NCI-H2227 (cell line): ENCODE data around the gene UGT1A8.
"Not testable (repeated sequence)": the region's sequence is repeated elsewhere in the genome, so short reads cannot be mapped to it uniquely, and the experiment has no call there.

Source experiments
- DNase-seq: peaks from one replicate; lab custom pipeline; 2025; ENCODE audit not compliant: unreplicated experiment; lab: John Stamatoyannopoulos, UW

UGT1A8 gene

DNA sequence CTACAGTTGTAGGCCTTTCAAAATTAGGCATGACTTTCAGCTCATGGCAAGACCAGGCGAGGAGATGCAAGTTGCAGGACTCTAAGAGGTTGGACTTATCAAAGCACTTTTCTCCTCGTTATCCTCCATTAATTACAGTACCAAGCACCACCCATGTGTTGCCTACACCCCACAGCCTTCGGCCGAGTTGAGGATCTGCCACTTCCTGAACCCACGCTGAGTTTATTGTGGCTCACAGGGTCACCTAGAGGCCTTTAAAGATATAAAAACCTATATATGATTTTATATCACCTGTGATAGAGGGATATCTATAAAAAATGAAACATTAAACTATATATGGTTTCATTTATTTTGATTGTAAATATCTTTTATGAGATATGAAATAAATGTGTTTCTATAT, 21.4 kb downstream of the UGT1A8 start:
- no peak for DNase-seq

DNA sequence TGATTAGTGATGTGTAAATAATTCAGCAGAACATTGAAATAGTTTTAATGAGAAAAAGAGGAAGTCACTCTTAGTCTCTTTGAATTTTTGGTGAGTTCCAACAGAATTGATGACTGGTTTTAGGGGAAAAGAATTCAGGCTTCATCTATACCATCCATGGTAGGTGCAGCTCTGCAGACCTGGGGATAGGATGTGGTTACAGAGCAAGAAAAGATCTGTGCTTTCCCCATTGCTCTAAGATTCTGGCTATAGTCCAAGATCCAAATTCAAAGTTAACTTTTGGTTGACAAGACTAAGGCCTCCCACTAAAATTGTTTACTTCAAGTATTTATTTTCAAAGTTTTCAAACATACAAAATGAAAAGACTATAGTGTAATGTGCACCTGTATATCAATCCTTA, 22.4 kb downstream of the UGT1A8 start:
- DNase-seq: no peak

- DNase-seq: no peak
Observed at GRCh38 chr2:233643128-233643527, 25.7 kb downstream of the UGT1A8 start.

- DNase-seq: not testable (repeated sequence)
Observed at GRCh38 chr2:233646033-233646432, 28.6 kb downstream of the UGT1A8 start.

DNA sequence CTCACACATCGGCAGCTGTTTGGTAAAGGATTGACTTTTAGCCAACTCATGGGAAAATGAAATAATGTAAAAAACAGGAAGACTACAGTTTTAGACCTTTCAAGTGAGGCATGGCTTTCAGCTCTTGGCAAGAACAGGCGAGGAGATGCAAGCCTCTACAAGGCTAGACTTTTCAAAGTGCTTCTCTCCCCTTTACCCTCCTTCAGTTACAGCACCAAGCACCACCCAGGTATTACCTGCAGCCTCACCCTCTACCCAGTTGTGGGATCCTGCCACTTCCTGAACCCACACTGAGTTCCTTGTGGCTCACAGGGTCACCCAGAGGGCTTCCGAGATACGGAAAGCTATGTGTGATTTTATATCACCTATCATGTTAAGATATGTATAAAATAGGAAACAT, 33.5 kb downstream of the UGT1A8 start:
- no peak for DNase-seq

DNA sequence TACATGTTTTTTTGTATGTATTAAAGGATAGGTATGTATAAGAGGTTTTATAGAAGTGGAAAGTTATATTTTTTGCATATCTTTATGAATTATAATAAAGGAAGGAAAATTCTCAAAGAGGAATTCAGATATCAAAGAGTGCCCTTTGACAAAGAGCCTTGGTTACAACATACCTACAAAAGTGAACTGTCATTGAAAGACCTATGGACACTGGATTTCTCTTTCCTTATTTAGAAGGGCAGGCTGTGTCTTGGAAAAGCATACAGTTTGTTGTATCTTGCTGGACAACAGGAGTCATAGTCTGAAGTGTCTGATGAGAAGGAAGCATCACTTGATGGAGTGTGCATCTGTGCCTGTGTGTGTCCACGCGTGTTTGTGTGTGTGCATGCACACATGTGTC, 34.0 kb downstream of the UGT1A8 start:
- DNase-seq: no peak

- DNase-seq: no peak
Observed at GRCh38 chr2:233654501-233654900, 37.1 kb downstream of the UGT1A8 start.

GRCh38 chr2:233655043-233655442, 37.6 kb downstream of the UGT1A8 start:
- no peak for DNase-seq

- not testable (repeated sequence) for DNase-seq
Observed at GRCh38 chr2:233655943-233656342, 38.5 kb downstream of the UGT1A8 start.

DNA sequence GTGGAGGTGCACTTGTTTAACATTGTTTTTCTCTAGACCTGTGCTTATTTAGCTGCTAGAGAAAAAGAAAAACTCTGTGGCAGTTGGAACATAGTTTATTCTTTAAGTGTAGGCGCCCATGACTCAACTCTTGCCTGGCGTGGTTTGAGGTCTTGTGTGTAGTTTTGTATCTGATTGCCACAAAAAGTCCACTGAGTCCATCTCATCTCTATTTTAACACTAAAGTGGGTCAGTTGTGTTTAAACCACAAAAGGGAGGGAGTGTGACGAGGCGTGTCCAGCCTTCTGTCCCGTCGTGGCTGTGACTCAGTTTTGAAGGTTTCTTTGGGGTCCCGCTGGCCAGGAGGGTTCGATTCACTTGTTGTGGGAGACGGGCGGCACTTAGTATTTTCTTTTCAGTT, 39.0 kb downstream of the UGT1A8 start:
- DNase-seq: no peak

DNA sequence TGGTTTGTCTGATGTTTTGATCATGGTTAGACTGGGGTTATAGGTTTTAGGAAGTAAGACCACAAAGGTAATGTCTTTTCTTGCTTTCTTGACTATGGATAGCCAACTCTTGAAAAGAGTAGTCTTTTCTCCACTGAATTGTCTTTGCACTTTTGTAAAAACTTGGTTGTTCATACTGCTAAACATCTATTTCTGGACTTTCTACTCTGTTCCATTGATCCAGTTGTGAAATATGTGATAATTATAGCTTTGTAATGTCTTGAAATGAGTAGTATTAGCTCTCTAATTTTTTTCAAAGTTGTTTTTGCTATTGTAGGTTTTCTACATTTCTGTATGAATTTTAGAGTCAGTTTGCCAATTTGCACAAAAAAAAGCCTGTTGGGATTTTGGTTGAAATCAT, 41.2 kb downstream of the UGT1A8 start:
- DNase-seq: no peak

DNA sequence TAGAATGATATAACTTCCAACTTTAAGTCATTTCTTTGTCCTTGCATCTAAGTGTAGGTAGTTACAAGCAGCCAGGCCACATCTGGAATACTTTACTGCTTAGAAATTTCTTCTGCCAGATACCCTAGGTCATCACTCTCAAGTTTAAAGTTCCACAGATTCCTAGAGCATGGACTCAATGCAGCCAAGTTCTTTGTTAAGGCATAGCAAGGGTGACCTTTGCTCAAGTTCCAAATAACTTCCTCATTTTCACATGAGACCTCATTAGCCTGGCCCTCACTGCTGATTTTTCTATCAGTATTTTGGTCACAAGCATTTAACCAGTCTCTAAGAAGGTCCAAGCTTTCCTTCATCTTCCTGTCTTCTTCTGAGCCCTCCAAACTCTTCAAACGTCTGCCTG, 46.5 kb downstream of the UGT1A8 start:
- DNase-seq: no peak

DNA sequence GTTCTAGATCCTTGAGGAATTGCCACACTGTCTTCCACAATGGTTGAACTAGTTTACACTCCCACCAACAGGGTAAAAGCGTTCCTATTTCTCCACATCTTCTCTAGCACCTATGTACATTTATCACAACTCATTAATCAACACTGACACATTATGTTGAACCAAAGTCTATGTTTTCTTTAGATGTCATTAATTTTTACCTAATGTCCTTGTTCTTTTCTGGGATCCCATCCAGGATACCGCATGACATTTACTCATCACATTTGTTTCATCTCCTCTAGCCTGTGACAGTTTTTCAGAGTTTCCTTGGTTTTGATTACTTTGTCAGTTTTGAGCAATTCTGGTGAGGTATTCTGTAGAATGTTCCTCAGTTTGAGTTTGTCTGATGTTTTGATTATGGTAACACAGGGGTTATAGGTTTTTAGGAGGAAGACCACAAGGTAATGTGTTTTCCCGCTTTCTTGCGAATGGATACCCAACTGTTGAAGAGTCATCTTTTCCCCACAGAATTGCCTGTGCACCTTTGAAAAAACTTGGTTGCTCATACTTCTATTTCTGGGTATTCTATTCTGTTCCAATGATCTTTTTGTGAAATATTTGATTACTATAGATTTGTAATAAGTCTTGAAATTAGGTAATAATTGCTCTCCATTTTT, 51.3 kb downstream of the UGT1A8 start:
- no peak for DNase-seq

- DNase-seq: no peak
Observed at GRCh38 chr2:233671290-233672161, 54.1 kb downstream of the UGT1A8 start, which contains the start of gene UGT1A9. Gene UGT1A9, plus strand, starts transcription at chr2:233671898. Its CDS starts 37 bp downstream, at chr2:233671935.

DNA sequence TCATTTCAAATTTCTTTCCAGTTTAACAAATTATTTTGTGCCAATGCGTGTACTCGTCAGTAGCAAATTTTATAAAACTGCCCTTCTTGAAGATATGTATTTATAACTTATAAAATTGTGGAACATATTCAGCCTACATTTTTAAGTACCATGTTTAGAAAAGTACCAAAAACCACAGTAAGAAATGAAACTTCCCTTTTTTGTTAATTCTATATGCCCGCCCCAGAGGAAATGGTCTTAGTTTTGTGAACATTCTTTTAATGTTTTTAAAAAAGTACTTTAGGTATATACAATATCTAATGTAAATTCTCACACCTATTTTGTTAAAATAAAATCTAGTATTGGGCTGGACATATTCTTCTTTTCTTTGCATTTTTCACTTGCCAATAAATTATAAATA, 55.5 kb downstream of the UGT1A8 start:
- no peak for DNase-seq

DNA sequence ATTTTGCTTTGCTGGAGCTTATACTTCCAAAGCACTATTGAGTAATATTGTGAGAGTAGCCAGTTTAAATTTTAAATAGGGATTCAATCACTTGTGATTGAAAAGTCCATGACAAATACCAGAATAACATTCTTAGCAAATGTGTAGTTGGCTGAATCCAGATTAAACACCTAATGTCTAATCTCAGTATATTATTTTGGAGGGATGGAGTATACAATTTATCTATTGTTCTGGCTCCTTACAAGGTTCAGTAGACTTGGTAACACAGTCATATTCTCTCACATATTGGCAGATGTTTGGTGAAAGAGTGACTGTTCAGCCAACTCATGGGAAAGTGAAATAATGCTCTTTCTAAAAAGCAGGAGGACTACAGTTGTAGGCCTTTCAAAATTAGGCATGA, 56.5 kb downstream of the UGT1A8 start:
- no peak for DNase-seq

DNA sequence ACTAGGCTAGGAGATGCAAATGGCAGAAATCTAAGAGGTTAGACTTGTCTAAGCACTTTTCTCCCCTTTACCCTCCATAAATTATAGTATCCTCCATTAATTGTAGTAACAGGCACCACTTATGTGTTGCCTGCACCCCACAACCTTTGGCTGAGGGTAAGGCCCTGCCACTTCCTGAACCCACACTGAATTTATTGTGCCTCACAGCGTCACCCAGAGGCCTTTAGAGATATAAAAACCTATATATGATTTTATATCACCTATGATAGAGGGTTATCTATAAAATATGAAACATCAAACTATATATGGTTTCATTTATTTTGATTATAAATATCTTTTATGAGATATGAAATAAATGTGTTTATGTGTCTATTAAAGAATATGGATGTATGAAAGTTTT, 56.9 kb downstream of the UGT1A8 start:
- DNase-seq: no peak

- DNase-seq: no peak
Observed at GRCh38 chr2:233674995-233675394, 57.6 kb downstream of the UGT1A8 start.

DNA sequence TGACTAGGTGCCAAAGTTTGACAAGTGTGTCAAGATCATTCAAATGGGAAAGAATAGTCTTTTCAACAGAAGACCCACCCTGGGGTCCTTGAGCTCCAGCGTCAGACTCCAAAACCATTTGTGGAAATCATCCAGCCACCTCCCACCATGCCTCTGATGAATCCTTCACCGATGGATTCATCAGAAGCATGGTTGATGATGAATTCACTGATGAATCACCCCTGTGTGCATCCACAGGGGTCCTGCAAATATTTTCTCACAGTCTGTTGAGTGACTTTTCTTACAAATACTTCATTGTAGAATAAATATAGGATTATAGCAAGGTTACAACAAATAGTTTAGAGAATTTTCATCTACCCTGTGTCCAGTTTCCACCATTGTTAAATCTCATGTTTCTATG, 58.6 kb downstream of the UGT1A8 start:
- no peak for DNase-seq

- no peak for DNase-seq
Observed at GRCh38 chr2:233679196-233679595, 61.8 kb downstream of the UGT1A8 start.

- no peak for DNase-seq
Observed at GRCh38 chr2:233680361-233681045, 63.1 kb downstream of the UGT1A8 start.
